H9 (cell line): ENCODE data around the gene KIF21B. TPM values are rescaled to one million over a fixed set of nuclear protein-coding genes. Genes with fewer than 3 reads are reported as not detected.
A peak's percentile ranks its signal among the peaks of the same experiment; 100 is the strongest.

Experiments used
- DNase-seq: peaks from one replicate; pipeline ENCODE4 v3.0.0-alpha.2; 2017
- H2AFZ ChIP-seq: one replicate; pipeline ENCODE4 v1.6.1; 2013; ENCODE audit warnings: mild to moderate bottlenecking, low read length, control low read depth, moderate library complexity
- H2AK5ac ChIP-seq: 2 replicates; pipeline ENCODE4 v1.6.1; 2013; ENCODE audit warnings: low read length, control low read depth, mixed read lengths; ENCODE audit not compliant: insufficient read length
- H2BK120ac ChIP-seq: one replicate; pipeline ENCODE4 v1.6.1; 2013; ENCODE audit warnings: low read depth, mild to moderate bottlenecking, low read length, control low read depth, inconsistent platforms; ENCODE audit not compliant: poor library complexity, severe bottlenecking
- H2BK12ac ChIP-seq: 2 replicates; pipeline ENCODE4 v1.6.1; 2013; ENCODE audit warnings: low read length, control low read depth, mixed read lengths, low read depth; ENCODE audit not compliant: insufficient read length
- H2BK15ac ChIP-seq: 2 replicates; pipeline ENCODE4 v1.6.1; 2013; ENCODE audit warnings: low read depth, low read length, control low read depth
- H2BK20ac ChIP-seq: one replicate; pipeline ENCODE4 v1.6.1; 2013; ENCODE audit warnings: low read depth, mild to moderate bottlenecking, low read length, control low read depth, inconsistent platforms; ENCODE audit not compliant: poor library complexity, severe bottlenecking
- H2BK5ac ChIP-seq: 2 replicates; pipeline ENCODE4 v1.6.1; 2013; ENCODE audit warnings: low read length, control low read depth, mixed read lengths; ENCODE audit not compliant: insufficient read length
- H3K14ac ChIP-seq: 2 replicates; pipeline ENCODE4 v1.6.1; 2013; ENCODE audit warnings: low read length, control low read depth; ENCODE audit not compliant: insufficient read depth
- H3K18ac ChIP-seq: 2 replicates; pipeline ENCODE4 v1.6.1; 2013; ENCODE audit warnings: low read depth, mild to moderate bottlenecking, mixed read lengths, low read length, control low read depth; ENCODE audit not compliant: insufficient read length
- H3K23ac ChIP-seq: 2 replicates; pipeline ENCODE4 v1.6.1; 2013; ENCODE audit warnings: low read length, control low read depth, mixed read lengths, low read depth; ENCODE audit not compliant: insufficient read length
- H3K23me2 ChIP-seq: 2 replicates; pipeline ENCODE4 v1.6.1; 2013; ENCODE audit warnings: low read depth, mild to moderate bottlenecking, mixed read lengths, low read length, control low read depth; ENCODE audit not compliant: insufficient read length, poor library complexity, severe bottlenecking
- H3K27ac ChIP-seq: 2 replicates; pipeline ENCODE4 v1.5.1; 2013; ENCODE audit warnings: low read length, control low read depth, mixed read lengths, low read depth; ENCODE audit not compliant: insufficient read length
- H3K27me3 ChIP-seq: 2 replicates; pipeline ENCODE4 v1.6.1; 2013; ENCODE audit warnings: low read length, control low read depth, inconsistent platforms; ENCODE audit not compliant: insufficient read depth
- H3K4ac ChIP-seq: 2 replicates; pipeline ENCODE4 v1.6.1; 2013; ENCODE audit warnings: low read depth, mild to moderate bottlenecking, control low read depth, inconsistent platforms, low read length, moderate library complexity
- H3K4me1 ChIP-seq: 2 replicates; pipeline ENCODE4 v1.6.1; 2013; ENCODE audit warnings: low read length, control low read depth, inconsistent platforms; ENCODE audit not compliant: insufficient read depth
- H3K4me2 ChIP-seq: 2 replicates; pipeline ENCODE4 v1.6.1; 2013; ENCODE audit warnings: low read length, control low read depth, mixed read lengths; ENCODE audit not compliant: insufficient read length, insufficient read depth
- H3K56ac ChIP-seq: 2 replicates; pipeline ENCODE4 v1.6.1; 2013; ENCODE audit warnings: low read depth, mild to moderate bottlenecking, mixed read lengths, low read length, control low read depth; ENCODE audit not compliant: insufficient read length
- H3K79me1 ChIP-seq: 2 replicates; pipeline ENCODE4 v1.6.1; 2013; ENCODE audit warnings: low read depth, mild to moderate bottlenecking, moderate library complexity, low read length, control low read depth, inconsistent platforms; ENCODE audit not compliant: insufficient read depth, poor library complexity, severe bottlenecking
- H3K79me2 ChIP-seq: 2 replicates; pipeline ENCODE4 v1.6.1; 2013; ENCODE audit warnings: low read length, control low read depth, inconsistent platforms; ENCODE audit not compliant: insufficient read depth
- H3K9ac ChIP-seq: 2 replicates; pipeline ENCODE4 v1.6.1; 2013; ENCODE audit warnings: low read length, control low read depth, mixed read lengths; ENCODE audit not compliant: insufficient read length; ENCODE audit errors: extremely low read depth
- H3K9me3 ChIP-seq: one replicate; pipeline ENCODE4 v1.6.1; 2013; ENCODE audit warnings: low read depth, low read length, inconsistent platforms; ENCODE audit not compliant: control insufficient read depth
- H3T11ph ChIP-seq: one replicate; pipeline ENCODE4 v1.6.1; 2013; ENCODE audit warnings: mild to moderate bottlenecking, low read length, control low read depth, inconsistent platforms
- H4K20me1 ChIP-seq: one replicate; pipeline ENCODE4 v1.6.1; 2013; ENCODE audit not compliant: control insufficient read depth, insufficient read length, insufficient read depth
- H4K5ac ChIP-seq: 2 replicates; pipeline ENCODE4 v1.6.1; 2013; ENCODE audit warnings: low read depth, mild to moderate bottlenecking, mixed read lengths, low read length, control low read depth; ENCODE audit not compliant: insufficient read length
- H4K8ac ChIP-seq: replicated peaks from 2 replicates; pipeline ENCODE4 v1.6.1; 2013; ENCODE audit warnings: low read length, control low read depth, mixed read lengths, low read depth; ENCODE audit not compliant: insufficient read length
- H4K91ac ChIP-seq: 2 replicates; pipeline ENCODE4 v1.6.1; 2013; ENCODE audit warnings: low read depth, mild to moderate bottlenecking, moderate library complexity, mixed read lengths, low read length, control low read depth; ENCODE audit not compliant: insufficient read length
- H3K27ac Mint-ChIP-seq, 3 experiments: 2 replicates in 2 of 3; 3 replicates in 1 of 3; pipeline ENCODE4 v1.8.0; 2020 to 2021; ENCODE audit warnings: mixed read lengths in 3 of 3, mild to moderate bottlenecking in 1 of 3, moderate library complexity in 1 of 3
- H3K27me3 Mint-ChIP-seq: 2 replicates; pipeline ENCODE4 v1.8.0; 2021; ENCODE audit warnings: low read depth, mild to moderate bottlenecking, moderate library complexity, mixed read lengths
- H3K36me3 Mint-ChIP-seq, 3 experiments: 2 replicates in 2 of 3; 3 replicates in 1 of 3; pipeline ENCODE4 v1.8.0; 2020 to 2021; ENCODE audit warnings: low read depth in 3 of 3, mixed read lengths in 3 of 3; ENCODE audit not compliant: insufficient read depth in 1 of 3
- H3K4me1 Mint-ChIP-seq, 2 experiments: 2 replicates each; pipeline ENCODE4 v1.8.0; 2020; ENCODE audit warnings: mixed read lengths in 2 of 2
- H3K4me3 Mint-ChIP-seq, 2 experiments: 2 replicates in 1 of 2; 3 replicates in 1 of 2; pipeline ENCODE4 v1.8.0; 2020 to 2021; ENCODE audit warnings: mild to moderate bottlenecking in 2 of 2, mixed read lengths in 2 of 2, moderate library complexity in 1 of 2
- H3K9me3 Mint-ChIP-seq, 2 experiments: 2 replicates in 1 of 2; 3 replicates in 1 of 2; pipeline ENCODE4 v1.8.0; 2020; ENCODE audit warnings: mild to moderate bottlenecking in 2 of 2, mixed read lengths in 2 of 2, moderate library complexity in 1 of 2
- CTCF ChIP-seq: fragments of 200-600 bp; sonication (generic); conservative IDR thresholded peaks from 3 replicates; pipeline ENCODE4 v1.8.0; 2021; ENCODE audit warnings: antibody characterized with exemption, mild to moderate bottlenecking
- WGBS: extraction: QIAGEN DNeasy Blood & Tissue Kit; methylation state at CpG from one replicate; pipeline ENCODE4 v1.1.7; 2013; ENCODE audit warnings: missing lambda C conversion rate, low lambda C conversion rate, mixed read lengths; ENCODE audit not compliant: insufficient read length; ENCODE audit errors: extremely low coverage; 5-methylcytosine and 5-hydroxymethylcytosine counted together
- total RNA-seq: library from RNA; stranded (reverse); gene quantifications from 2 replicates; pipeline ENCODE4 v1.2.1, GENCODE V29; 2021

The KIF21B gene
- total RNA-seq, 1 experiment from 2014 or later, result 7.5 TPM

GRCh38 chr1:201026234-201026633 is 2.7 kb upstream of the KIF21B start:
- H3K27ac Mint-ChIP-seq, result no peak overlapping the region; a peak in 1 of 7 replicates
- no peak for DNase-seq
- Histone ChIP-seq H3K56ac (no peak overlapping the region), H2BK15ac (no peak overlapping the region), H3K9me3 (no peaks in the 10 kb centered on the region), H3K79me1 (no peaks in the 10 kb centered on the region), H3T11ph (no peak overlapping the region), H3K4me2 (no peak overlapping the region), H3K4ac (no peak overlapping the region), H4K91ac (no peak overlapping the region), H2AK5ac (no peak overlapping the region), H4K8ac (no peak overlapping the region), H3K9ac (no peak overlapping the region), H3K23me2 (peaks cover 14% of the 10 kb centered on the region), H2AFZ (no peak overlapping the region), H3K18ac (no peak overlapping the region), H3K27me3 (no peaks in the 10 kb centered on the region), H3K23ac (no peak overlapping the region), H3K79me2 (no peaks in the 10 kb centered on the region), H3K27ac (no peak overlapping the region), H2BK120ac (no peak overlapping the region), H4K20me1 (no peaks in the 10 kb centered on the region), H3K4me1 (peaks cover 15% of the 10 kb centered on the region), H2BK12ac (no peak overlapping the region), H4K5ac (no peak overlapping the region), H2BK5ac (no peak overlapping the region), H2BK20ac (no peak overlapping the region), H3K14ac (no peak overlapping the region)
- H3K4me1 Mint-ChIP-seq, result peaks cover 40 to 41% of the 10 kb centered on the region in 2 experiments
- peak overlapping the region in 1 of 2 experiments; percentile 31; a peak in 2 of 5 replicates for H3K4me3 Mint-ChIP-seq
- TF ChIP-seq CTCF, result no peak
- H3K27me3 Mint-ChIP-seq, result peaks cover 12% of the 10 kb centered on the region
- H3K36me3 Mint-ChIP-seq, result peaks cover 0 to 11% (median 0%) of the 10 kb centered on the region in 3 experiments; a peak in 2 of 7 replicates
- WGBS, result no CpG with 5 or more reads among the region's 3 CpGs
- no peaks in the 10 kb centered on the region for H3K9me3 Mint-ChIP-seq
